ENCODE results near the gene PLA1A.

The PLA1A gene

DNA sequence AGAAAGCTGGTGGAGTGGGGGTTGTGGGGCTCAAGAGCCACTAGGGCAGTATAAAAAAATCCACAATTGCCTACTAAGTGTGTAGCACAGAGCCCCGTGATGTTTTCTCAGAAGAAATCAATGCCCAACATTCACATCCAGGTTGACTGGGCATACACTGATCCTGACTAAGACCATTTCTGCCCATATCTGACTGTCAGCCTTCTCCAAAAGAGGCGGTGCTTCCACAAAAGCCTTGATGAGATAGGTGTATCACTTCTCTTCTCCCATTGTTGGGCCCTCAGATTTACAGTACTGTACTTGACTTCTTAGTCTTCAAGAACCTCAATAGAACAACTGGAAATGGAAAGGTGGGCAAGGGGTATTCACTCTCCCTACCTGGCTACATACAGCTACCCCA lies 61.3 kb downstream of the PLA1A start (continued):
- no peak for TF ChIP-seq ZNF18 (tag by site-specific recombination; IDR thresholded peaks at IDR 0.05)
- no peak for TF ChIP-seq ZSCAN23 (tag by site-specific recombination; IDR thresholded peaks at IDR 0.05)
- TF ChIP-seq ZNF585B (tag by site-specific recombination; IDR thresholded peaks at IDR 0.05) = no peak
- no peak for TF ChIP-seq ZNF19 (tag by site-specific recombination; IDR thresholded peaks at IDR 0.05; ENCODE audit: low read depth)
- TF ChIP-seq, protein P1, sequence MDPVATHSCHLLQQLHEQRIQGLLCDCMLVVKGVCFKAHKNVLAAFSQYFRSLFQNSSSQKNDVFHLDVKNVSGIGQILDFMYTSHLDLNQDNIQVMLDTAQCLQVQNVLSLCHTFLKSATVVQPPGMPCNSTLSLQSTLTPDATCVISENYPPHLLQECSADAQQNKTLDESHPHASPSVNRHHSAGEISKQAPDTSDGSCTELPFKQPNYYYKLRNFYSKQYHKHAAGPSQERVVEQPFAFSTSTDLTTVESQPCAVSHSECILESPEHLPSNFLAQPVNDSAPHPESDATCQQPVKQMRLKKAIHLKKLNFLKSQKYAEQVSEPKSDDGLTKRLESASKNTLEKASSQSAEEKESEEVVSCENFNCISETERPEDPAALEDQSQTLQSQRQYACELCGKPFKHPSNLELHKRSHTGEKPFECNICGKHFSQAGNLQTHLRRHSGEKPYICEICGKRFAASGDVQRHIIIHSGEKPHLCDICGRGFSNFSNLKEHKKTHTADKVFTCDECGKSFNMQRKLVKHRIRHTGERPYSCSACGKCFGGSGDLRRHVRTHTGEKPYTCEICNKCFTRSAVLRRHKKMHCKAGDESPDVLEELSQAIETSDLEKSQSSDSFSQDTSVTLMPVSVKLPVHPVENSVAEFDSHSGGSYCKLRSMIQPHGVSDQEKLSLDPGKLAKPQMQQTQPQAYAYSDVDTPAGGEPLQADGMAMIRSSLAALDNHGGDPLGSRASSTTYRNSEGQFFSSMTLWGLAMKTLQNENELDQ (tag by site-specific recombination; IDR thresholded peaks at IDR 0.05; ENCODE audit: low read depth) = no peak
- no peak for TF ChIP-seq ZNF544 (tag by site-specific recombination; IDR thresholded peaks at IDR 0.05)

GRCh38 chr3:119659606-119660291 lies 62.1 kb downstream of the PLA1A start:
- H3K36me3 ChIP-seq (ENCODE audit: control insufficient read depth in 2 of 2, insufficient read depth in 1 of 2, low read length in 2 of 2) = no peaks in the 10 kb centered on the region
- no peak overlapping the region for H3K4me3 ChIP-seq (ENCODE audit: low read depth, low read length)
- ChIA-PET CTCF (no interaction called here), POLR2A (interaction anchor here (0.9 kb wide), 1 partner anchor 196 kb away, joined by 3 read pairs; the partner anchor contains the start of gene TMEM39A)
- no peak overlapping the region for H3K27ac ChIP-seq (ENCODE audit: extremely low read depth, low read depth, low read length)
- no peaks in the 10 kb centered on the region for H3K9me3 ChIP-seq (ENCODE audit: control insufficient read depth, insufficient read depth, low read depth, low read length)
- no peak for TF ChIP-seq ZNF785 (tag by site-specific recombination; IDR thresholded peaks at IDR 0.05)
- no peak for TF ChIP-seq ZNF600 (tag by site-specific recombination; IDR thresholded peaks at IDR 0.05)
- TF ChIP-seq ZNF121 (tag by site-specific recombination; IDR thresholded peaks at IDR 0.05) = no peak
- no peak for TF ChIP-seq IKZF3 (tag by site-specific recombination; IDR thresholded peaks at IDR 0.05)
- TF ChIP-seq ZNF211 (tag by site-specific recombination; IDR thresholded peaks at IDR 0.05; ENCODE audit: low read depth) = no peak
- TF ChIP-seq, protein P2, sequence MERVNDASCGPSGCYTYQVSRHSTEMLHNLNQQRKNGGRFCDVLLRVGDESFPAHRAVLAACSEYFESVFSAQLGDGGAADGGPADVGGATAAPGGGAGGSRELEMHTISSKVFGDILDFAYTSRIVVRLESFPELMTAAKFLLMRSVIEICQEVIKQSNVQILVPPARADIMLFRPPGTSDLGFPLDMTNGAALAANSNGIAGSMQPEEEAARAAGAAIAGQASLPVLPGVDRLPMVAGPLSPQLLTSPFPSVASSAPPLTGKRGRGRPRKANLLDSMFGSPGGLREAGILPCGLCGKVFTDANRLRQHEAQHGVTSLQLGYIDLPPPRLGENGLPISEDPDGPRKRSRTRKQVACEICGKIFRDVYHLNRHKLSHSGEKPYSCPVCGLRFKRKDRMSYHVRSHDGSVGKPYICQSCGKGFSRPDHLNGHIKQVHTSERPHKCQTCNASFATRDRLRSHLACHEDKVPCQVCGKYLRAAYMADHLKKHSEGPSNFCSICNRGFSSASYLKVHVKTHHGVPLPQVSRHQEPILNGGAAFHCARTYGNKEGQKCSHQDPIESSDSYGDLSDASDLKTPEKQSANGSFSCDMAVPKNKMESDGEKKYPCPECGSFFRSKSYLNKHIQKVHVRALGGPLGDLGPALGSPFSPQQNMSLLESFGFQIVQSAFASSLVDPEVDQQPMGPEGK (tag by site-specific recombination; IDR thresholded peaks at IDR 0.05) = no peak
- no peak for TF ChIP-seq PRDM4 (tag by site-specific recombination; IDR thresholded peaks at IDR 0.05)
- no peak for TF ChIP-seq ZNF155 (tag by site-specific recombination; IDR thresholded peaks at IDR 0.05)
- TF ChIP-seq, protein P3, sequence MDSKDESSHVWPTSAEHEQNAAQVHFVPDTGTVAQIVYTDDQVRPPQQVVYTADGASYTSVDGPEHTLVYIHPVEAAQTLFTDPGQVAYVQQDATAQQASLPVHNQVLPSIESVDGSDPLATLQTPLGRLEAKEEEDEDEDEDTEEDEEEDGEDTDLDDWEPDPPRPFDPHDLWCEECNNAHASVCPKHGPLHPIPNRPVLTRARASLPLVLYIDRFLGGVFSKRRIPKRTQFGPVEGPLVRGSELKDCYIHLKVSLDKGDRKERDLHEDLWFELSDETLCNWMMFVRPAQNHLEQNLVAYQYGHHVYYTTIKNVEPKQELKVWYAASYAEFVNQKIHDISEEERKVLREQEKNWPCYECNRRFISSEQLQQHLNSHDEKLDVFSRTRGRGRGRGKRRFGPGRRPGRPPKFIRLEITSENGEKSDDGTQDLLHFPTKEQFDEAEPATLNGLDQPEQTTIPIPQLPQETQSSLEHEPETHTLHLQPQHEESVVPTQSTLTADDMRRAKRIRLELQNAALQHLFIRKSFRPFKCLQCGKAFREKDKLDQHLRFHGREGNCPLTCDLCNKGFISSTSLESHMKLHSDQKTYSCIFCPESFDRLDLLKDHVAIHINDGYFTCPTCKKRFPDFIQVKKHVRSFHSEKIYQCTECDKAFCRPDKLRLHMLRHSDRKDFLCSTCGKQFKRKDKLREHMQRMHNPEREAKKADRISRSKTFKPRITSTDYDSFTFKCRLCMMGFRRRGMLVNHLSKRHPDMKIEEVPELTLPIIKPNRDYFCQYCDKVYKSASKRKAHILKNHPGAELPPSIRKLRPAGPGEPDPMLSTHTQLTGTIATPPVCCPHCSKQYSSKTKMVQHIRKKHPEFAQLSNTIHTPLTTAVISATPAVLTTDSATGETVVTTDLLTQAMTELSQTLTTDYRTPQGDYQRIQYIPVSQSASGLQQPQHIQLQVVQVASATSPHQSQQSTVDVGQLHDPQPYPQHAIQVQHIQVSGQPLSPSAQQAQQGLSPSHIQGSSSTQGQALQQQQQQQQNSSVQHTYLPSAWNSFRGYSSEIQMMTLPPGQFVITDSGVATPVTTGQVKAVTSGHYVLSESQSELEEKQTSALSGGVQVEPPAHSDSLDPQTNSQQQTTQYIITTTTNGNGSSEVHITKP (tag by site-specific recombination; IDR thresholded peaks at IDR 0.05) = no peak
- no peak for TF ChIP-seq ZNF302 (tag by site-specific recombination; IDR thresholded peaks at IDR 0.05; ENCODE audit: low read depth)
- TF ChIP-seq ZBTB20 (tag by site-specific recombination; IDR thresholded peaks at IDR 0.05) = no peak
- no peak for TF ChIP-seq ZNF660 (tag by site-specific recombination; IDR thresholded peaks at IDR 0.05)
- TF ChIP-seq, protein P4, sequence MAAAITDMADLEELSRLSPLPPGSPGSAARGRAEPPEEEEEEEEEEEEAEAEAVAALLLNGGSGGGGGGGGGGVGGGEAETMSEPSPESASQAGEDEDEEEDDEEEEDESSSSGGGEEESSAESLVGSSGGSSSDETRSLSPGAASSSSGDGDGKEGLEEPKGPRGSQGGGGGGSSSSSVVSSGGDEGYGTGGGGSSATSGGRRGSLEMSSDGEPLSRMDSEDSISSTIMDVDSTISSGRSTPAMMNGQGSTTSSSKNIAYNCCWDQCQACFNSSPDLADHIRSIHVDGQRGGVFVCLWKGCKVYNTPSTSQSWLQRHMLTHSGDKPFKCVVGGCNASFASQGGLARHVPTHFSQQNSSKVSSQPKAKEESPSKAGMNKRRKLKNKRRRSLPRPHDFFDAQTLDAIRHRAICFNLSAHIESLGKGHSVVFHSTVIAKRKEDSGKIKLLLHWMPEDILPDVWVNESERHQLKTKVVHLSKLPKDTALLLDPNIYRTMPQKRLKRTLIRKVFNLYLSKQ (tag by site-specific recombination; IDR thresholded peaks at IDR 0.05; ENCODE audit: borderline replicate concordance) = no peak
- no peaks in the 10 kb centered on the region for H3K4me1 ChIP-seq (ENCODE audit: control insufficient read depth, insufficient read depth, low read length)
